Right lobe of liver (tissue), 4 donors: ENCODE measurements around the gene GRK1.

Source experiments
- POLR2A ChIP-seq: fragments of 450-650 bp; IDR thresholded peaks from one replicate; pipeline ENCODE4 v1.6.1; 2017; ENCODE audit warnings: antibody characterized with exemption, mild to moderate bottlenecking
- TF ChIP-seq, protein P1 (sequence below), 4 donors: fragments of 200-600 bp in 3 of 4; fragments of 450-650 bp in 1 of 4; IDR thresholded peaks; one replicate each; pipeline versions ENCODE4 v1.5.1 to v1.8.0; 2016 to 2022; ENCODE audit warnings: antibody characterized with exemption in 4 of 4, mild to moderate bottlenecking in 2 of 4
- donor health status: DM: no; HTN: no; CAD: no.
- donor health status: DM: no; HTN: no; CAD: no.
- donor health status: DM: no; HTN: yes; CAD: no.

DNA sequence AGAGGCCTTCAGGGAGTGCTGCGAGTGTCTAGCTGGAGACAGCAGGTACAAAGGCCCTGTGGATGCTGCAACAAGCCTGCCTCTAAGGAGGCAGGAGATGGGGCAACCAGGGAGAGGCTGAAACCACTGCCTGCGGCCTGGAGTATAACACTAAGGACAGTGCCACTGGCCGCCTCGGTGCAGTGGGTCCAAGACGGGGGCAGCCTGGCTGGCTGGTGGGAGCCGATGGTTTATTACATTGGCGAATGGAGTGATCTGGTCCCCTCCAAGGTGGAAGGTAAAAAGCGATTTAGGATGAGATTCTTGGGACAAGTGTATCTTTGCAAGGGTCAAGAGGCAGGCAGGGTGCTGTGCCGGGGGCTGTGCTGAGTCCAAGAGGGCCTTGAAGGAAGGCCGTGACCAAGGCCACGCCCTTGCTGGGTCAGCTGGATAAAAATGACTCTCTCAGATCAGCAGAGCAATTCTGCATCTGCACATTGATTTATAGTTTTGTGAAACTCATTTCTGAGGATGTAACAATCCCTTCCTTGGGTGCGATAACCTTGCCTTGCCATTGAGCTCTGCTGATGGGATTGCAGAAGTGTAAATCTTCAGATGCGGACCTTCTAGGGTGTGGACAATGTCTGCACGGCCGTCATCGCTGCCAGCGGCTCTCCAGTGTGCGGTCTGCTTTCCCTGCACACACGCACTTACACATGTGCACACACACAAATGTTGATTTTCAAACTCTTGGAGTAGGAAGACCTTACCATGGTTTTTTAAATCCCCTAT, 98.0 kb downstream of the GRK1 start:
- no peak for TF ChIP-seq POLR2A
- TF ChIP-seq, protein P1, sequence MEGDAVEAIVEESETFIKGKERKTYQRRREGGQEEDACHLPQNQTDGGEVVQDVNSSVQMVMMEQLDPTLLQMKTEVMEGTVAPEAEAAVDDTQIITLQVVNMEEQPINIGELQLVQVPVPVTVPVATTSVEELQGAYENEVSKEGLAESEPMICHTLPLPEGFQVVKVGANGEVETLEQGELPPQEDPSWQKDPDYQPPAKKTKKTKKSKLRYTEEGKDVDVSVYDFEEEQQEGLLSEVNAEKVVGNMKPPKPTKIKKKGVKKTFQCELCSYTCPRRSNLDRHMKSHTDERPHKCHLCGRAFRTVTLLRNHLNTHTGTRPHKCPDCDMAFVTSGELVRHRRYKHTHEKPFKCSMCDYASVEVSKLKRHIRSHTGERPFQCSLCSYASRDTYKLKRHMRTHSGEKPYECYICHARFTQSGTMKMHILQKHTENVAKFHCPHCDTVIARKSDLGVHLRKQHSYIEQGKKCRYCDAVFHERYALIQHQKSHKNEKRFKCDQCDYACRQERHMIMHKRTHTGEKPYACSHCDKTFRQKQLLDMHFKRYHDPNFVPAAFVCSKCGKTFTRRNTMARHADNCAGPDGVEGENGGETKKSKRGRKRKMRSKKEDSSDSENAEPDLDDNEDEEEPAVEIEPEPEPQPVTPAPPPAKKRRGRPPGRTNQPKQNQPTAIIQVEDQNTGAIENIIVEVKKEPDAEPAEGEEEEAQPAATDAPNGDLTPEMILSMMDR (IDR thresholded peaks at IDR 0.05) = no peak
